OCI-LY3 (cell line): ENCODE measurements around the gene PGA3.

Source experiments
- EZH2phosphoT487 ChIP-seq: fragments of 200-600 bp; shearing (Covaris generic); IDR thresholded peaks from 2 replicates; pipeline ENCODE4 v1.6.1; 2018; ENCODE audit warnings: antibody characterized with exemption, mixed run types, low read depth
- TF ChIP-seq, protein P1 (sequence below): fragments of 200-600, 300-600 bp; sonication (generic); IDR thresholded peaks from 2 replicates; pipeline ENCODE4 v1.5.1; 2014; ENCODE audit warnings: antibody characterized with exemption, low read length, low read depth

DNA sequence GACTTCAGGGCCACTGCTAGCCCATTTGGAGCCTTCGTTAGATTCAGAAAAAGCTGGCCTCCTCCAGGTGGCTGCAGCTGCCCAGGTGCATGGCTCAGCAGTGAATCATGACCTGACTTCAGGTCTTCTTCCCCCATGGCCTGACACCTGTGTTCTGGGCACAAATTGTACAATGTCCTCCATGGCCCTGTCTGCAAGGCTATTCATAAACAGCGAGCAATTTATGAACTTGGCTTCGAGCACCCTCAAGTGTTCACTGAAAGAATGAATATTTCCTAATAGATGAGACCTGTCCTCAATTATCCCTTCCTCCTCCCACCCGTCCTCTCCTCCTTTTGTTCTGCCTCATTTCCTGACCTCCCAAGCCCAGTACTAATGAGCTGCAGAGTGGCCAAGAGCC, 29.9 kb upstream of the PGA3 start:
- TF ChIP-seq, protein P1, sequence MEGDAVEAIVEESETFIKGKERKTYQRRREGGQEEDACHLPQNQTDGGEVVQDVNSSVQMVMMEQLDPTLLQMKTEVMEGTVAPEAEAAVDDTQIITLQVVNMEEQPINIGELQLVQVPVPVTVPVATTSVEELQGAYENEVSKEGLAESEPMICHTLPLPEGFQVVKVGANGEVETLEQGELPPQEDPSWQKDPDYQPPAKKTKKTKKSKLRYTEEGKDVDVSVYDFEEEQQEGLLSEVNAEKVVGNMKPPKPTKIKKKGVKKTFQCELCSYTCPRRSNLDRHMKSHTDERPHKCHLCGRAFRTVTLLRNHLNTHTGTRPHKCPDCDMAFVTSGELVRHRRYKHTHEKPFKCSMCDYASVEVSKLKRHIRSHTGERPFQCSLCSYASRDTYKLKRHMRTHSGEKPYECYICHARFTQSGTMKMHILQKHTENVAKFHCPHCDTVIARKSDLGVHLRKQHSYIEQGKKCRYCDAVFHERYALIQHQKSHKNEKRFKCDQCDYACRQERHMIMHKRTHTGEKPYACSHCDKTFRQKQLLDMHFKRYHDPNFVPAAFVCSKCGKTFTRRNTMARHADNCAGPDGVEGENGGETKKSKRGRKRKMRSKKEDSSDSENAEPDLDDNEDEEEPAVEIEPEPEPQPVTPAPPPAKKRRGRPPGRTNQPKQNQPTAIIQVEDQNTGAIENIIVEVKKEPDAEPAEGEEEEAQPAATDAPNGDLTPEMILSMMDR: peak; percentile 51
- no peak for TF ChIP-seq EZH2phosphoT487
